HG02623 (cell line): ENCODE data around the gene HTR4.
"Not testable (repeated sequence)": the region's sequence is repeated elsewhere in the genome, so short reads cannot be mapped to it uniquely, and the experiment has no call there.

ENCODE experiments used
- ATAC-seq: cut with Tn5 transposase; IDR thresholded peaks from one replicate; pipeline ENCODE4 v1.9.1; 2021; ENCODE audit warnings: moderate library complexity; ENCODE audit not compliant: unreplicated experiment

The HTR4 gene

DNA sequence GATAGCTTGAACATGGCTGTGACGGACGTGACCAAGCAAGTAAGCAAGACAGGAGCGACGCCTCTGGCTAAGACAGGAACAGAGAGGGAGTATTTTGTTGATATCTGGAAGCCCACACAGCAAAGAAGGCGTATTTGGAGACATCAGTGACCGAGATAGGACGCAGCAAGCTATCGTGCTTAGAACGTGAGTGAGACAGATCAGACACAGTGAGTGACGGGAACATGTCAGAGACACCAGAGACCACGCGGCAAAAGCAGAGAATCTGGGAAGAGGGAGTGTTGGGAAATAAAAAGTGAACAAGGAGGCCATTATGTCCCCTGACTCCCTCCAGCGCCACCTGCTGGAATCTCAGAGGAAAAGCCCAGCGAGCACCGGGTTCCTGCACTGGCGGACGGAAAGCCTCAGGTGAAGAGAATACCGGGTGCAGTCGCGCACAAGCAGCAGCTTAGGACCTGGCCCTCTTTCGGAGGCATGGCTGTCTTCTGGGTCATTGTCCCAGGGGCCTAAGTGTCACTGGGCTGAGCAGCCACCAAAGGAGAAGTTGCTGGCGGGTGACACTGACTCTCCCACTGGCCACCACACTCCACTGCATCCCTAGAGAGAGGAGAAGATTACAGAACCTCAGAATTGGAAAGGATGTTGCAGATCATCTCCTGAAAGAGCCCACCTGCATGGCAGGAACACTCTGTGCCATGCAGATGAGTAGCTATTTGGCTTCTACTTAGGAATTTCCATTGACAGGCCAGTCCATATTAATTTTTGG lies 171.4 kb downstream of the HTR4 start:
- peak; percentile 82 for ATAC-seq

DNA sequence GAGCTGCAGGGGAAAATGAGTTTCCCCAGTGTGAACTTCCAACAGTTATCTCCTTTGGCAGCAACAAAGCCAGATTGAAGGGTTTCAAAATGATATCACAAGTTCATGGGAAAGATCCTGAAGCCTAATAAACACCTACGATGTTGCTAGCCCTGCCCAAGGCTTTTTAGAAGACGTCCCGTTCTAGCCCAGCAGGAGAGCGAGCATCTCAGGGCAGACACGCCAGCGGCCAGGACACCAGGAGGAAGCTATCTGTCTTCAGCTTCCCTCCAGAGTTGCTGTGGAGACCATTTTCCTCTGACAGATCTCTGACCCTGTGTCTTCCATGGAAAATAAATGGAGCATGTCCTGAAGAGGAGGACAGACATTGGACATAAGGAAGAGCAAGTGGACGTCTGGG lies 172.1 kb downstream of the HTR4 start:
- no peak for ATAC-seq

DNA sequence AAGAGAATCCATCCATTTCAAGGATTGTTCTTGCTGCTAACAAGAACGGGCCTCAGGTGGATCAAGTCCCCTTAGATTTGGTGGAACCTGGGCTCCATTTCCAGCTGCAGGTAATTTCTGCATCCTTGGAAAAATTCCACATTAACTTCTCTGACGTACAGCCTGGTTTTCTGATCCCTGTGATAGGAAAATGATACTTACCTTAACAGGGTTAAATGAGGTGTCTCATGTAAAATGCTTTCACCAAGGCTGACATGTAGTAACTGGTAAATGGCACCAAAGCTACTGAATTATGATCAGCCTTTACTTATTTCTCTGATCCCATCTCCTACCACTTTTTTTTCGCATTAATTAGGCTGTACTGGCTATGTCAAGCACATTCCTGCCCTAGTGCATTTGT lies 176.9 kb downstream of the HTR4 start:
- ATAC-seq: no peak

DNA sequence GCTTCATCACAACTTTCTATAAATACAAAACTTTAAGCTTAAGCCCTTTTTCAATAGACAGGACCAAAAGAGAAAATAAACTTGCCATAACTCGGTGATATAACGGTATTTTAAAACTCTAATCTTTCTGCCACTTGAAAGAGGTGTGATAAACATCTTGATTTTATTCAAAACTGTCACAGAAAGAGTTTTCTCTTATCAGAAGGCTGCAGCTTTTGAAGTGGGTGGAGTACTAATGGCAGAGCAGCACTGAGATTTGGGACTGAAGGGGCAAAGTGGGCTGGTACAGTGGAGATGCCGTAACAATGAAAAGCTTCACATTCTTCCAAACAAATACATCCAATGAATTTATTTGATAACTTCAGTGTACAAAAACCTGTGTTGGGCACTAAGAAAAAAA lies 178.0 kb downstream of the HTR4 start:
- no peak for ATAC-seq

DNA sequence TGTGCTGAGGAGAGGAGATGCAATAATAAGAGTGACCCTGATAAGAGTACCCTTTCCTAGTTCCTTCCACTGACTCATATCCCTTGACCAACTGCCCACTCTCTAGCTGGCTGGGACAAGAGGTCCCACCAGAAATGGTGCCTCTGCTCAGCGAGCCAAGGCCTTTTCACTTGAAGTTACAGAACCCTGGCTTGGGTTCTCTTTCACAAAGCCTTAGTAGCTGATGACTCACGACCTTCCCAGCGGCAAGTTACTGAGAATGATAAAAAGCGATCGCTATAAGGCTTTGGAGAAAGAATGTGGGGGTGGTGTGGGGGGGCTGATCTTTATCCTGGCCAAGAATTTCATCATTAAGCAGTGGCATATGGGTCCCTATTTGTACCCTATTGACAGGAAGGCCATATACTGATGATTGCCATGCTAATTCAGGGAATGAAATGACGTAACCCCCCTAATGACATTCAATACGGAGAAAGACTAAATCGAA lies 180.3 kb downstream of the HTR4 start:
- no peak for ATAC-seq

DNA sequence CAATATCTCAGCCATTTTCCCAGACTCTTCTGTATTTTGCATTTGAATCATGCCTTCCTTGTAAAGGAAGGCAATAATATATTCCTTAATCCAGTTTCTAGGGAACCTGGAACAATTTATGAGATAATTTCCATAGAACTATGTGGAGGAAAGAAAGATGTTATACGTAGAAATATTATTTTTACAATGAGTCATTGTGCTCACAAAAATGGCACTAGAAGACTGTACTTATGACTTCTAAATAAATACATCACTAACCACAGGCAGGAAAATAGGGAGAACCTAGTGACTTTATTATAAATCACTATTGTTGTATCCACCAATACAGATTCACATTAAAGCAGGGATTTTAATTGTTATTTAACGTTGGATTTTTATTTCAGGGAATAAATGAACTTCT lies 182.9 kb downstream of the HTR4 start:
- ATAC-seq: no peak

DNA sequence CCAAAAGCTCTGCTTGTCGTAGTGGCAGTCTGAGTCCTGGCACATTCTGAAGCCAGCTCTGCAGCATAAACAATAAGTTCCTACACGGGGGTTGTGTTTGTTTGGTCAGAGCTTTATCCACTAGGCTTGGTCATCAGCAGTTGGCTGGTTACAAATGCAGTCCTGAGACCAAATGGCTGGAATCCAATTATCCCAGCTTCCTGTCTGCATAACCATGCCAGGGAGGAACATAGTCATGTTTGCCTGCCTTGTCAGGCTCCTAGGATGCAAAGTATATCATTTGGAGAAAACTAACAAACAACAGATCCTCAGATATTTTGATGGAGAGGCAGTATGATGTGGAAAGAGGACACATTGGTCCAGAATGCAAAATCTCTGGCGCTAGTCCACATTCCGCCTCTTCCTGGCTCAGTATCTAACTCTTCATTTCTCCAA lies 184.8 kb downstream of the HTR4 start:
- ATAC-seq: no peak

DNA sequence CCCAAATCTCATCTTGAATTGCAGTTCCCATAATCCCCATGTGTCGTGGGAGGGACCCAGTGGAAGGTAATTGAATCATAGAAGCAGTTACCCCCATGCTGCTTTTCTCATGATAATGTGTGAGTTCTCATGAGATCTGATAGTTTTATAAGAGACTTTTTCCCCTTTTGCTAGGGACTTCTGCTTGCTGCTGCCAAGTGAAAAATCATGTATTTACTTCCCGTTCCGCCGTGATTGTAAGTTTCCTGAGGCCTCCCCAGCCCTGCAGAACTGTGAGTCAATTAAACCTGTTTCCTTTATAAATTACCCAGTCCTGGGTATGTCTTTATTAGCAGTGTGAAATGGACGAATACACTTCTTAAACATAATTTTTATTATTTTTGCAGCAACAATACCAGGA lies 185.6 kb downstream of the HTR4 start:
- not testable (repeated sequence) for ATAC-seq

DNA sequence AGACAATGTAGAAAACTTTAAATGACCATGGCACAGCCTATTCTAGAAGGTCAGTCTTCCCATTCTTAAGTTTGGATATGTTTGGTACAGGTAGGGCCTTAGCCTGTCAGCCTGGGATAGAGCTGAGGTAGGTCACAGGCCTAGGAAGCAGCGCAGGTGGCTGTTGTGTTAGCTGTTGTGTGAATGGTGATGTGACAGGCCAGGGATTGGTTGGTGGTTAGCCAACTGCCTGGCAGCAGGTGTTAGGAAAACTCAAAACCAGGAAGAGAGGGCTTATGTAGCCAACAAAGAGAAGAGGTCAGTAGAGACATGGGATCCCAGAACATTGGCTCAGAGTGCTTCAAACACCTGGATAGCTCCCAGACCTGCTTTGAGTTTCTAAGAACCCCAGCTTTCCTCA lies 186.4 kb downstream of the HTR4 start:
- ATAC-seq: no peak

DNA sequence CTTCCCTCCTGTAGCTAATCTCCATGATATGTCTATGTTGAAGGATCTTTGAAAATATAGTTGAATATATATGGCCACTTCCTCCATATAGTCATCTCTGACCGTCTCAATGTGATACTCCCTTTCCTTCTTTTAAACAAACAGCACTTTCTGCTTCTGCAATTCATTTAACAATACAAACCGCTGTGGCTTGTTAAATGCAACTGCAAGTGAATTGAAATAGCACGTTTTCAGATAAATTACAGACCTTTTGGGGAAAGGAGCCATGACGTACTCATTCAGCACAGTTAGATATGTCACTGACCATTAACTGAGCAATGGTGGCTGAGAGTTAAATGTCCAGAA lies 188.1 kb downstream of the HTR4 start:
- no peak for ATAC-seq

DNA sequence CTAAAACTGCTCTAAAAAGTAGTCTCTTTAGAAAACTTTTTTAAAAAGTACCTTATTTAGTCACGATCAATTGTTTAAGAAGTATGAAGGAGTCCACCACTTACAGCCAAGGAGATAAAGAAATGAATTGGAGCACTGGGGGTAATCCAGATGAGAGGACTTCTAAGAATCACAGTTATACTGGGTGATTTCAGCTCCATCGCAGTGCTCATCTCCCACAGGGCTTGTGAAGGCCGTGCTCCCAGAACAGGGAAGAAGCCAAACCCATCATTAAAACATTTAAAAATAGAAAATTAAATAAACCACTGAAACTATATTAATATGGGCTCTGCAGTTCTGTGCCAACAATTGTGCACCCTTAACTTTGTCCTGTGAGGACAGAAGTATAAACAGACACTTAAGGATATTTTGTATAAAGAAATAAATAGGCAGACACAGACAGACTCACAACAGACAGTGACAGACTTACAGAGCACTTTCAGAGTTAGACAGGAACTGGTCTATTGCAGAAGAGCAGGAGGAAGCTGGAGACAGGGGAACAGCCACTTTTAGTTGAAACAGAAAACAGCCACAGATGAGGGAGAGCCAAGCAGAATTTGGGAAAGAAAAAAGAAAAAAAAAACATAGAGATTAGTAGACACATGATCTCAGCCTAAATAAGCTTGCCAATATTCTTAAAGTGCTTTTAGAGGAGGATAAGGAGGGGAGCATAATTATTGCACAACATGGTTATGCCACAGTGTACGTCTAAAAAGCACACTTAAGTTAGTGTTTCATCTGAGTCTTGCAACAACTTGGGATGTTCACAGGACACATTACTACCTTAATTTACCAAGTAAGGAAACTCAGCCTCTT lies 188.7 kb downstream of the HTR4 start:
- ATAC-seq: no peak

DNA sequence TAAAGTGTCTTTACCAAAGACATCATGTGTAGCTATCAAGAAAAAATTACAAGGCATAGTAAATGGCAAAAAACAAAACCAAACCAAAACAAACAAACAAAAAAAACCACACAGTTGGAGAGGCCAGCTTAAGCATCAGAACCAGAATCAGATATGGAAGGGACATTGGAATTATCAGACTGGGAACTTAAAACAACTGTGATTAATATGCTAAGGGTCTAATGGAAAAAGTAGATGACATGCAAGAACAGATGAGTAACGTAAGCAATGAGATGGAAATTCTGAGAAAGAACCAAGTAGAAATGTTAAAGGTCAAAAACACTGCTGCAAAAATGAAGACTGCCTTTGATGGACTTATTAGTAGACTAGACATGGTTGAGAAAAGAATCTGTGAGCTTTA lies 194.7 kb downstream of the HTR4 start:
- no peak for ATAC-seq

DNA sequence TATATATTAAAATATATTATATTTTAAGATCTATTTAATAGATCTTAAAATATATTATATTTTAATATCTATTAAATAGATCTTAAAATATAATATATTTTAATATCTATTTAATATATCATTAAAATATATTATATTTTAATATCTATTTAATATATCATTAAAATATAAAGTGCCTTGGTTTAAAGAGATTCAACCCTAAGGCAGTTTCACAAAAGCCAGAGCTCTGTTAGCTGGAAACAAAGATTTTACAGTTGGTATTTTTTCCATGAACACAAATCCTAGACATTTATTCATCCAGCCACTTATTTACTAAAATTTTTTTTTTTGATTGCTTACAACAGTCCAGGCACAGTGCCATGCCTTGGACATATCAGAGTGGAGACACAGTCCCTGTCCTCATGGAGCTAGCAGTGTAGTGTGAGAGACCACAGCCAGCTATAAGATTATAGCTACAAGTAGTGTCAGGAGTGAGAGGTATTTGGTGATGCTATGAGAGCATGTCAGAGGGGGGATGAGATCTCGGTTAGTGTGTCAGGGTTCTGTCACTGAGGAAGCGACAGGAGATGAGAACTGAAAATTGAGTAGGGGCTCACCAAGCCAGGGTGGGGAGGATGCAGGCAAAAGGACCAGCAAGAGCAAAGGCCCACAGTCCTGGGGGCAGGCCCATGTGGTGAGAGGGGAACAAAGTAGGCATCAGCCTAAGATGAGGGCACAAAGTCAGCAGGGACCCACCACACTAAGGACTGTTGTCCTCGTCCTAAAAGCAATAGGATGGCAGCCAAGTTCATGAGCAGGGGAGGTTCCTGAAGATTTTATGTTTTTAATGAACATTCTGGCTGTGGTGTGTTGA lies 196.1 kb downstream of the HTR4 start:
- ATAC-seq: no peak

DNA sequence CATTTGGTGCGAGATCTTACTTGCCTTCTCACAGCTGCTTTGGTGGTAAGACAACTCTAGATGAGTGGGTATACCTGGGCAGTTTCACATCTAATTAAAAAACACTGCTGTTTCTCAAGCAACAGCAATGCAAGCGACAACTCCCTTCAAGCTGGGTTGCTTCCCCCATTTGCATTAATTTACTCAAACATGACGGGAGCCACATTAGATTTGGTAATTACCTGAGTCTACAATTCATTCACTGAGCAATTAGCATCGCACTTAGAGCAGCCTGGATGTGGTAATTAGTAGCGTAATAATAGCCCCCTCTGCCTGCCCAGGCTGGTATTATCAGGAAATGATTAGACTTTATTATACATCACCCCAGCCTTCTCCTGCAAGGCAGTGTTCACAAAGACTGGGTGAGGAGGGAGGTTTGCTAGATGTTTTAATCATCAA lies 197.1 kb downstream of the HTR4 start:
- peak; percentile 65 for ATAC-seq

DNA sequence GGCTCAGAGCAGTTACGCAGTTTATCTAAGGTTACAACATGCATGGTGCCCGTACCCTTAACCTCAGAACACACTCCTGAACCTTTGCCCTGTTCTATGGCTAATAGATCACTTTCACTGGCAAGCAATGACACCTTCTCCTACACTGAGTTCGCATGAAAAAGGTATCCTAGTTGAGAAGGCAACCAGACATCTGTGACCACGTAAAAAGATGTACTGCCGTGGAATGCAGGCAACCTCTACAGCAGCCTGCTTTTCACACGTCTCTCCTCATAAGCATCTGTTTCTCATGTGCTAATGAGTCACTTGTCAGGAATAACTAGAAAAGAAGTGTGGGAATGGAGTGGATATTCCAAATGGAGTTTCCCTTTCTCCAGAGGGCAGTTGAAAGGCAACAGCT lies 199.1 kb downstream of the HTR4 start:
- ATAC-seq: no peak

DNA sequence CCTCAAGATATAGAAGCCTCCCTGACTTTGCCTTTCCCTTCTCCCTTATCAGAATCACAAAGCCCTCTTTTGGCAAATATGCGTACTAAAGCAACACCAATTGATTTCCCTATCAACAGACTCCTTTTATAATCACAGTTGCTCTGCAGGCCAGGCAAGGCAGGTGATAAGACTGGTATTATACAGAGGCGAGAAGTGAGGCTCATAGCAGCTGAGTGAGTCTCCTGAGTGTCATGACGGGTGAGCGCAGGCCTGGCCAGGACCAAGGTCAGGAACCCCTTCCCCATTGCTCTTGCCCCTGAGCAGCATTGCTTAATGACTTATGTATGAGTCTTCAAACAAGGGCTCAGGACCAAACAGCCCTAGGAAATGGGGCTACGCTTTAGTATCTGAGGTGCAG lies 199.8 kb downstream of the HTR4 start:
- ATAC-seq: no peak

DNA sequence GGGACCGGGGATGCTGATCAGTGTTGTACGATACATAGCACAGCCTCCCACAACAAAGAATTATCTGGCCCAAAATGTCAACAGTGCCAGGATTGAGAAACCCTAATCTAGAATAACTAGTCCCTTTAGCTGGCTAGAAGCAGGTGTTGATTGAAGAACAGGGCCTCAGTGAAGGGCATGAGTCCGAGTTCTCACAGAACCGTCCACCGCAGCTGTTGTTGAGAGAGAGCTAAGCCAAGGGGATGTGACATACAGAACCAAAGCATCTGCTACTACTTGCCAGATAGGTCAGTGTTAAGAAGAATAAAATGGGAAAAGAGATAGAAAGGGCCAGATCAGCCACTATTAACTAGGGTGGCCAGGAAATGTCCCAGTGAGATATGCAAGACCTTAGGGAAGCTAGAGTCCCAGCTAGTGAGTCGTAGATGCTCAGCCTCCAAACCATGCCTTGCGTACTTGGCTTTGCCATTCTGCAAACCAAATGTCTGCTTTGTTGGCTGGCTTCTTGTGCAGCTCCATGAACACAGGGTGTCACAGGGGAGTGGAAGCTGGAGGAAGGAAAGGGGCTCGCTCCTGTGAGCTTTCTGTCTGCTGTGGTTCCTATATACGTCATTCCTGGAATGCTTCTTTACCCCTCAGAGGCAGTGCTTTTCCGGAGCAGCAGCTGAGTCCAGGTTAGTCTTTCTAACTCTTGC lies 201.7 kb downstream of the HTR4 start:
- ATAC-seq: no peak

DNA sequence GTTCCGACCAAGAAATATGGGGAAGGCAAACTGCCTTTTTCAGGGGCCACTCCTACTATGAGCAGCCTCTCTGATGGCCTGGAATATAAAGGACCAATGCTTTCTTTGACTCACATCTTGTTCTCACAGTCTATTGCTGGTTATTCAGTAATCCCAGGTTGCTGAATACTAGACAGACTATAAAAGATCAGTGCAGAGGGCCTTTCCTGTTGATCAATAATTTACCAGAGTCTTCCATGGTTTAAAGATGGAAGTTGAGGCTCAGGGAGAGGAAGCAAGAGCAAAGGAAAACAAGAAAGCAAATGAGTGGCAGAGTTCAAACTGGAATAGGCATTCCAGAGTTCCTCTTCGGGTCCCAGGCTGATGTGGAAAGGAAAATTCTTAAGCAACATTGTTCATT lies 207.7 kb downstream of the HTR4 start:
- ATAC-seq: no peak

DNA sequence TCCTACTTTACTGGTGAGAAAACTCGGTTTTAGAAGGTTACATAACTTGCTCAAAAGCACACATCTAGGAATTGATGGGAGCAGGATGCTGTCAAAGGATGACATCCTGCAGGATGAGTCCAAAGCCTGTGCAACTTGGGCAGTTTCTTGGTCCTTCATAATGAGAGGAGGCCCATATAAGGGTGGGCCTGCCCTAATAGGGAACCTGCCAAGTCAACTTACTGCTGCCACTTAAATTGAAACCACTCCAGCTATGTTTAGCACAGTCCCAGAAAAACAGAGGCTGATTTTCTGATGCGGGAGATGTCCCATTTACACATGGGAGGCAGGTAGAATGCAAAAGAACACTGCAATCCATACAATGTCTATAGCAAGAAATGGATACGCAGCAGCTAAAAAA lies 208.7 kb downstream of the HTR4 start:
- no peak for ATAC-seq

DNA sequence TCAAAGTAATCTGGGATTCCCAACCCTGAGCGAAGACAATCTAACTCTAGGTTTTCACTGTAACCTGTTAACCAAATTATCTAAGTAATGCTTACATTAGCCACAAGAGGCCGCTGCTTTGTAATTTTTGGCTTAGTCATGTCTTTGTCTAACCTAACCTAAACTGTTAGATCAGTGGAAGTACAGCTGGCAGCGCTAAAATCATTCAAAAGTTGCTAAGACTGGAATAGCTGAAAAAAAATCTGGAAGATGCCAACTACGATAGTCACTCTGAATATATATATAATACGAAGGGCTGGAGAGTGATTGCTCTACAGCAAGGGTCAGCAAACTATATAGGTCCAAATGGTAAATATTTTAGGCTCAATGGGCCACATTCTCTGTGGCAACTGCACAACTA lies 210.3 kb downstream of the HTR4 start:
- peak; percentile 93 for ATAC-seq

DNA sequence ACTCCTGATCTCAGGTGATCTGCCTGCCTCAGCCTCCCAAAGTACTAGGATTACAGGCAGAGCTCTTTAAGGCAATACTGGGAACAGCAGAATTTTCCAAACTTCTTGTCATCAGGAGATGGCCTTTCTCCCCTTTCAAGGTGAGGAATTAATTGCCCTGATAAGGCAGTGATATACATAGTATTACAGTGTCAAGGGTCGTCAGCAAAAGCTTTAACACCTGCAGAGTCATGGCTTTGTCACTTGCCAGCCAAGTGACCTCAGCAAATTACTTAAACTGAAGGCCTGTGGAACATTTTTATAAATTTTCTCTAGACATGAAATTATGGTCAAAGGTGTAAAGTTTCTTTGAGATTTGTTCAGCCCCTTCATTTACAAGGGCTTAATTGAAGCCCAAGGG lies 211.1 kb downstream of the HTR4 start:
- ATAC-seq: no peak
